ENCODE measurements around the gene DSCAM. TPM values are rescaled to one million over a fixed set of nuclear protein-coding genes. Genes with fewer than 3 reads are reported as not detected.

The DSCAM gene
- total RNA-seq, 1 donor: not detected

DNA sequence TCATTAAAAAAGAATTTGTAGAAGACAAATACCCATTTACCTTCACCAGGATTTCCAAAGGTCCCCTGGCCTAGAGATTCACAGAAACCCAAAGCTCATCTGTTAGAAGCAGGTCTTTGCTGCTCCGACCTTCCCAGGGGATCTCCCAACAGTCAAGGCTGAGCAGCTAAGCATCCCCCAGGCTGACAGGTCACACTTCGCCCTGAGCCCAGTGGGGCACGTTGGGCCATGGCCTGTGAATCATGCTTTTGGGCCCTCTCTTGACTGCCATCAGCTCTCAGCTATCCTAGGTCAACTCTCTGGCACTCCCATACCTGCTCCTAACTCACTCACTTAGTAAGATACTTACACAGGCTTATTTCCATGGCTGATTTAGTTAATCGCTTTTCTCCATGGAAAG lies 157.7 kb downstream of the DSCAM start:
- DNase-seq (ENCODE audit: low read depth): no peak
- no peak overlapping the region for H3K4me3 ChIP-seq (ENCODE audit: low read depth, low read length)
- TF ChIP-seq, protein P1, sequence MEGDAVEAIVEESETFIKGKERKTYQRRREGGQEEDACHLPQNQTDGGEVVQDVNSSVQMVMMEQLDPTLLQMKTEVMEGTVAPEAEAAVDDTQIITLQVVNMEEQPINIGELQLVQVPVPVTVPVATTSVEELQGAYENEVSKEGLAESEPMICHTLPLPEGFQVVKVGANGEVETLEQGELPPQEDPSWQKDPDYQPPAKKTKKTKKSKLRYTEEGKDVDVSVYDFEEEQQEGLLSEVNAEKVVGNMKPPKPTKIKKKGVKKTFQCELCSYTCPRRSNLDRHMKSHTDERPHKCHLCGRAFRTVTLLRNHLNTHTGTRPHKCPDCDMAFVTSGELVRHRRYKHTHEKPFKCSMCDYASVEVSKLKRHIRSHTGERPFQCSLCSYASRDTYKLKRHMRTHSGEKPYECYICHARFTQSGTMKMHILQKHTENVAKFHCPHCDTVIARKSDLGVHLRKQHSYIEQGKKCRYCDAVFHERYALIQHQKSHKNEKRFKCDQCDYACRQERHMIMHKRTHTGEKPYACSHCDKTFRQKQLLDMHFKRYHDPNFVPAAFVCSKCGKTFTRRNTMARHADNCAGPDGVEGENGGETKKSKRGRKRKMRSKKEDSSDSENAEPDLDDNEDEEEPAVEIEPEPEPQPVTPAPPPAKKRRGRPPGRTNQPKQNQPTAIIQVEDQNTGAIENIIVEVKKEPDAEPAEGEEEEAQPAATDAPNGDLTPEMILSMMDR (IDR thresholded peaks at IDR 0.05; ENCODE audit: insufficient read depth, low read length): no peak

DNA sequence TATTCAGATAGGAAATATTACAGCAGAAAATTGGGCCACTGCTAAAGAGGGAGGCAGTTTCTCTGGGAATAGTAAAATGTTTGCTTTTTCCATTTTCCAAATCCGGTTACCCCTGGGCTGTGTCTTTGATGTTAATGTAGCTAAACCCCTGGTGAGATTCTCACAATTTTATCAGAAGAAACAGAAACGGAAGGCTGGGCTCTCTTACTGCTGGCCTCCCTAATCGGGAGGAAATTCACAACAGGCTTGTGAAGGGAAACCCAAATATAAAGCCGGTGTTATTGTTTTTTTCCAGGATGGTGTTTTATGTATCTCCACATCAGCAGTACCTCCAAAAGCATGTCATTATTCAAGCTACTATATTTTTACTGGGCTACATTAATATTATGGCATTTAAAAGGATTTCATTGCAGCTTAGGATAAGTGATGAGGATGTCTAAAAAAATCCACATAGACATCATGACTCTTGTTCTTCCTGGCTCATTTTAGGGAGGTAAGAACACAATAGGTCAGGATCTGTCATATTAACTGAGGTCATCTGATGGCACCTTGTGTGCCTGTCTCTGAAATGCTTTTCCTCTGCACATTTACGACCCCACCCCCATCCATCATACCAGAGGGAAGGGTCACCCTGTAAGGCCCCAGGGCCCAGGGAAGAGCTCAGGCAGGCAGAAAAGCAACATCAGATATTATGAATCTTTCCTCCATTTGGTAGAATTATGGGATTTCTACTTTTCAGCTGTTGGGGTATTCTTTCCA lies 158.7 kb downstream of the DSCAM start:
- TF ChIP-seq, protein P1 (IDR thresholded peaks at IDR 0.05; ENCODE audit: insufficient read depth, low read length): no peak
- no peak for DNase-seq (ENCODE audit: low read depth)
- H3K4me3 ChIP-seq (ENCODE audit: low read depth, low read length): no peak overlapping the region

DNA sequence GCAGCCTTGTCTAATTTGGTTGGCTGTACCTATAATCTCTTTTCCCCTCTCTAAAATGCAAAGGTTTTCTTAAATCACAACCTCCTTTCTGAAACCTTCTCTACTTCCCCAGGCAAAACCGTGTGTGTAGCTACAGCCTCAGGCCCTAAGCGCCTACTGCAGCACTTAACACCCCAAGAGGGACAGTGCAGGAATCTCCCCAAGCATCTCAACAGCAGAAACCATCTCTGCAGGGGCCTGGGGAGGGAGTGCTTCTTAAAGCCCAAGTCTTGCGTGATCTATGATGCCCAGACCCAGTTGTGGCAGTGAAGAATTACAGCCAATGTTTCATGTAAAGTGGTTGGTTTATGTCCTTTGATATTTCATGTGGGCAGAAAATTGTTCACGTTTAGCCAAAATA lies 159.3 kb downstream of the DSCAM start:
- no peak overlapping the region for H3K4me3 ChIP-seq (ENCODE audit: low read depth, low read length)
- TF ChIP-seq, protein P1 (IDR thresholded peaks at IDR 0.05; ENCODE audit: insufficient read depth, low read length): no peak
- DNase-seq (ENCODE audit: low read depth): no peak

DNA sequence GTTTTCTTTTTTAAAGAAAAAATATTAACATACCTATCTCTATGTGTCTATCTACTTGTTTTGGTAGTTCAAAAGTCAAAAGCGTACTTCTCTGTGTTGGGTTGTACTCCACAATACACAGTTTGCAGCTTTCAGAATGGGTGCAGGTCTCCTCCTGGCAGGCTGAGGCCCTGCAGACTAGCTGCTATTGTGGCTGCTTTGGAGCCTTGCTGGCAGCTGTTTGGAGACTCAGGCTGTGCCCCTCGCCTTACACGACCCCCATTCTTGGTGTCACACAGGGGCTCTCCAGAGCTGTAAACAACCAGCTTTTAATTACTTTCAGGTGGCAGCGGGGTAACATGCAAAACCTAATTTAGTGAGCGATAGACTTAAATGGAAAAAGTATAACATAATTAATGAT lies 160.4 kb downstream of the DSCAM start:
- H3K4me3 ChIP-seq (ENCODE audit: low read depth, low read length): no peak overlapping the region
- DNase-seq (ENCODE audit: low read depth): no peak
- TF ChIP-seq, protein P1 (IDR thresholded peaks at IDR 0.05; ENCODE audit: insufficient read depth, low read length): no peak

DNA sequence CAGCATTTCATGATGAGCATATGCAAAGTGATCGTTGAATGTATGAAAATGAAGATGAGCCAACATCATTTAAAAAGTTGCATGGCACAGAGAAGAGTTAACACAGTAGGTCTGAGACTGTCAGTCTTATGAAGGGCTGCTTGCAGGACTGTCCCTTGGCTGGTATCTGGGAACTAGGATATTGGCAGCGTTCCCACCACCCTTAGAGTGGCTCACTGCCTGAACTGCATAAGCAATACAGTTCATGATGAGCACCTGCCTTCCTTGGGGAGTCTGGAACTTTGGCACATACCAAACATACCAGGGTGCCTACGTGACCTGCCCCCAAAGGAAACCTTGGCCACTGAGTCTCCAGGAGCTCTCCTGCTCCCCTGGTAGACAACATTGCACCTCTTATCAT lies 161.8 kb downstream of the DSCAM start:
- DNase-seq (ENCODE audit: low read depth): no peak
- no peak overlapping the region for H3K4me3 ChIP-seq (ENCODE audit: low read depth, low read length)
- TF ChIP-seq, protein P1 (IDR thresholded peaks at IDR 0.05; ENCODE audit: insufficient read depth, low read length): no peak

DNA sequence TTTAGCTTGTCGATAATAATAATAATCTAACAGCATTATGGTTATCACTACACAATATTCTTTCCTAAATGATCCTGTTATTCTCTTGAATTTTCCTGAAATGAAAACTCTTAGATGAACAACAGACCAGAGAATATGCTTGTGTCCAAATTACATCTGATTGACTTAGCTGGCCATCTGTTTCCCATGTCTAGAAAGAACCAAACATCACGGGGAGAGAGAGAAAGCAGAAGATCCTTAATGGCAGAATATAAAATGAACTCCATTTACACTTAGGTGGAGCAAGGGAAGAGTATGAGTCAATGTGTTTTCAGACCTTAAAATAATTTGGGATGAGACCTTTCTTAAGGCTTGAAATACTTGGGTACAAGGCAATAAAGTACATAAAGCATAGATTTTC lies 162.2 kb downstream of the DSCAM start:
- TF ChIP-seq, protein P1 (IDR thresholded peaks at IDR 0.05; ENCODE audit: insufficient read depth, low read length): no peak
- H3K4me3 ChIP-seq (ENCODE audit: low read depth, low read length): no peak overlapping the region
- DNase-seq (ENCODE audit: low read depth): no peak

DNA sequence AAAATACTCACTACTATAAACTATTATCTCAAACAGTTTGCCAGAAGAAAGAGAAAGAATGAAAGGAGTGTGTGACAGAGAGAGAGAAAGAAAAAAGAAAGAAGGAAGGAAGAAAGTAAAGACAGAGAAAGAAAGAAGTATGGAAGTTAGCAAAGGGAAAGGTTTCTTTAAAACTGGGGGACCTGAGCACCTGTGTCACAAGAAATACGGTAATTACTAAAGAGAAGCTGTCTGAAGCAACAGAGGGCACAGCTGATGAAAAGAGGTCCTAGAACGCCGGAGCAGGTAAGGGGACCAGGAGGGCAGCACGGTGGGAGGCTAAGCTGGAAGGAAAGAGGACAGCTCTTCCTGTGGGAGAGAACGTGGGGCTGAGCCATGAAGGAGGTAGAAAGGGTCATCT lies 163.6 kb downstream of the DSCAM start:
- TF ChIP-seq, protein P1 (IDR thresholded peaks at IDR 0.05; ENCODE audit: insufficient read depth, low read length): no peak
- no peak for DNase-seq (ENCODE audit: low read depth)
- no peak overlapping the region for H3K4me3 ChIP-seq (ENCODE audit: low read depth, low read length)
